B cell (primary cell): ENCODE measurements around the gene PDZD4. TPM values are rescaled to one million over a fixed set of nuclear protein-coding genes. Genes with fewer than 3 reads are reported as not detected.

Experiments used
- ATAC-seq: fragments of 200-7000 bp; cut with Tn5 transposase; one replicate; pipeline ENCODE4 v1.10.0; 2021; ENCODE audit warnings: low read depth, mild to moderate bottlenecking, moderate number of reproducible peaks, moderate library complexity
- CTCF ChIA-PET: fragments of 350-600 bp; sonication (Branson Sonifier 250); formaldehyde crosslinking; loops from one replicate; lab custom pipeline; 2021; ENCODE audit warnings: antibody characterized with exemption, inconsistent platforms; lab: Charles Lee
- POLR2A ChIA-PET: fragments of 350-600 bp; sonication (Branson Sonifier 250); formaldehyde crosslinking; loops from one replicate; lab custom pipeline; 2021; ENCODE audit warnings: antibody characterized with exemption; lab: Charles Lee
- DNase-seq: peaks from one replicate; pipeline ENCODE4 v3.0.0; 2013
- H2AFZ ChIP-seq: 2 replicates; pipeline ENCODE4 v1.6.1; 2012; ENCODE audit warnings: mild to moderate bottlenecking, low read depth, low read length; ENCODE audit not compliant: insufficient read depth, poor library complexity, severe bottlenecking
- H3K27ac ChIP-seq, 2 donors: 1 replicate in 1 of 2; 2 replicates in 1 of 2; pipeline ENCODE4 v1.5.1; 2012 to 2013; ENCODE audit warnings: low read length in 2 of 2, mild to moderate bottlenecking in 2 of 2, moderate library complexity in 1 of 2
- H3K27me3 ChIP-seq, 4 experiments: fragments of 200-600 bp in 1 of 4; sonication (generic) in 1 of 4; replicated peaks in 1 of 4; 1 replicate in 2 of 4; 2 replicates in 2 of 4; pipeline versions ENCODE4 v1.6.1 to v1.7.0; 2013 to 2016; ENCODE audit warnings: low read length in 3 of 4, mild to moderate bottlenecking in 2 of 4, mixed read lengths in 1 of 4, moderate library complexity in 1 of 4; ENCODE audit not compliant: insufficient read depth in 4 of 4, control insufficient read depth in 3 of 4; ENCODE audit errors: control extremely low read depth in 1 of 4
- H3K36me3 ChIP-seq, 2 experiments: replicated peaks in 1 of 2; 1 replicate in 1 of 2; 2 replicates in 1 of 2; pipeline versions ENCODE4 v1.6.1 to v1.7.1; 2013; ENCODE audit warnings: low read length in 1 of 2; ENCODE audit not compliant: insufficient read depth in 2 of 2, control insufficient read depth in 1 of 2; ENCODE audit errors: control extremely low read depth in 1 of 2, extremely low read depth in 1 of 2
- H3K4me1 ChIP-seq, 2 donors: fragments of 200-600 bp in 1 of 2; sonication (generic) in 1 of 2; 1 replicate in 1 of 2; 2 replicates in 1 of 2; pipeline versions ENCODE4 v1.5.1 to v1.6.1; 2013 to 2017; ENCODE audit warnings: low read length in 2 of 2; ENCODE audit not compliant: control insufficient read depth in 2 of 2, insufficient read depth in 2 of 2
- H3K4me2 ChIP-seq: replicated peaks from 2 replicates; pipeline ENCODE3; 2012; ENCODE audit warnings: mild to moderate bottlenecking, low read depth, low read length; ENCODE audit not compliant: poor library complexity, severe bottlenecking
- H3K4me3 ChIP-seq, 5 experiments: fragments of 200-600 bp in 1 of 5; sonication (generic) in 1 of 5; 1 replicate in 3 of 5; 2 replicates in 2 of 5; pipeline versions ENCODE4 v1.5.1 to v1.7.0; 2011 to 2016; ENCODE audit warnings: low read length in 4 of 5, mild to moderate bottlenecking in 4 of 5, low read depth in 2 of 5, control low read depth in 1 of 5, moderate library complexity in 1 of 5; ENCODE audit not compliant: insufficient read depth in 1 of 5; ENCODE audit errors: control extremely low read depth in 1 of 5, extremely low read depth in 1 of 5
- H3K79me2 ChIP-seq: fragments of 200-600 bp; sonication (generic); one replicate; pipeline ENCODE4 v1.6.0; 2016; ENCODE audit warnings: low read length; ENCODE audit not compliant: control insufficient read depth, insufficient read depth
- H3K9ac ChIP-seq: fragments of 200-600 bp; sonication (generic); 2 replicates; pipeline ENCODE4 v1.6.1; 2017; ENCODE audit warnings: mild to moderate bottlenecking, low read length, moderate library complexity
- H3K9me3 ChIP-seq, 3 donors: one replicate each; pipeline versions ENCODE4 v1.6.1 to v1.7.1; 2013; ENCODE audit warnings: low read length in 2 of 3; ENCODE audit not compliant: control insufficient read depth in 2 of 3, insufficient read depth in 1 of 3; ENCODE audit errors: control extremely low read depth in 1 of 3
- H4K20me1 ChIP-seq: 2 replicates; pipeline ENCODE4 v1.6.0; 2012; ENCODE audit warnings: mild to moderate bottlenecking, low read length; ENCODE audit not compliant: insufficient read depth, control insufficient read depth, poor library complexity, severe bottlenecking
- H3K27ac Mint-ChIP-seq: one replicate; pipeline ENCODE4 v1.8.0; 2021; ENCODE audit warnings: mixed read lengths
- H3K27me3 Mint-ChIP-seq: one replicate; pipeline ENCODE4 v1.8.0; 2021; ENCODE audit warnings: mixed read lengths
- H3K4me1 Mint-ChIP-seq: one replicate; pipeline ENCODE4 v1.8.0; 2021; ENCODE audit warnings: mixed read lengths
- H3K4me3 Mint-ChIP-seq: one replicate; pipeline ENCODE4 v1.8.0; 2021; ENCODE audit warnings: mixed read lengths
- H3K9me3 Mint-ChIP-seq: one replicate; pipeline ENCODE4 v1.8.0; 2022; ENCODE audit warnings: mixed read lengths; ENCODE audit not compliant: insufficient read depth
- EZH2 ChIP-seq: IDR thresholded peaks from 2 replicates; pipeline ENCODE4 v1.6.1; 2012; ENCODE audit warnings: borderline replicate concordance, low read depth, mild to moderate bottlenecking, moderate library complexity, low read length; ENCODE audit not compliant: insufficient read depth, poor library complexity, severe bottlenecking
- WGBS: methylation state at CpG from one replicate; pipeline ENCODE4 v1.1.5; 2013; ENCODE audit warnings: missing lambda C conversion rate; ENCODE audit not compliant: insufficient coverage; 5-methylcytosine and 5-hydroxymethylcytosine counted together
- intact Hi-C: fragments of 100-400 bp; cut with micrococcal nuclease; formaldehyde crosslinking; loops from one replicate; pipeline ENCODE4 v1.10.0; 2022
- polyA plus RNA-seq: library from polyadenylated mRNA; depleted of rRNA; stranded (reverse); fragments of >200 nt; gene quantifications from 2 replicates; pipeline ENCODE4 v1.2.3, GENCODE V29; 2012
- total RNA-seq, 2 donors: library from RNA; stranded (reverse); fragments of 120-200 nt in 1 of 2; gene quantifications; 1 replicate in 1 of 2; 2 replicates in 1 of 2; pipeline versions ENCODE4 v1.2.3 to v1.2.4, GENCODE V29; 2013 to 2022
- TF ChIP-seq, protein P1 (sequence below): fragments of 200-600 bp; IDR thresholded peaks from one replicate; pipeline ENCODE4 v1.8.0; 2022; ENCODE audit warnings: antibody characterized with exemption, mild to moderate bottlenecking

The PDZD4 gene
- total and polyA plus RNA-seq, 2 donors (not counting 1 experiment from before 2014, with no cell fraction given) = 0.36 TPM; not detected in 1

DNA sequence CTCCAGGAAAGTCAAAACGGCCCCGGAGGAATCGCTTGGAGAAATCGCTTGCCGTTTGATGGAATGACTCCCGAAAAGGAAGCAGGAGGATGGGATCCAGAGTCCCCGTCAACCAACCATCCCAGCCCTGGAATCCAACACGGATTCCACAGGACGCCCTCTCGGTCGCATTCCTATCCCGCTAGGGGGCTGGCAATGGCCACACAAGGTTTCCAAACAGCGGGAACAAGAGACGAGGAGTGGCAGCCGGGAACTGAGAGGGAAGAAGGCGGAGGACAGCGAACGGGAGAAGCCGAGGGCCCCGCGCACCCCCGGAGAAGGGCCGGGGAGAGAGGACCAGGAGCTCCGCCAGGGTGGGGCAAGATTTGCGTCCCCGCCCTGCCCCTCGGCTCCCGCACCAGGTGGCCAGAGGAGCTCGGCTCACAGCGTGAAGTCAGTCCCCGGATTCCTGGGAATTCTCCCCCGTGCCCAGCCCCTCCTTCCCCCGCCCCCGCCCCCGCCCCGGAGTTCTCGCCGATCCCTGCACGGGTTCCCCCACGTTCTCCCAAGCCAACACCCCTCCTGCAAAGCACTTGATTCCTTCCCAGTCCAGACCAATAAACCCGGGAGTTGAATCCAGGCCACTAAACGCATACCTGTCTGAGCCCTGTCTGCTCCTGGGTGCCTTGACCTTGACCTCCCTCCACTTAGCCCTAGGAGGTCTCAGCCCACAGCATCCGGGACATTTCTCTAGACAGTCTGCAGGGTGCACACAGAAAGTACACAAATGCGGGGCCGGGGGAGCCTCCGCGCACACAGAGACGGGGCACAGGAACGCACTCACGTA, 1.4 kb downstream of the PDZD4 start:
- Histone ChIP-seq H3K9me3 (peaks cover 0 to 9% (median 0%) of the 10 kb centered on the region in 3 donors), H3K4me3 (peak overlapping the region in 3 of 5 experiments; percentile 29 to 54 (median 38)), H2AFZ (no peak overlapping the region), H3K36me3 (no peaks in the 10 kb centered on the region), H3K27ac (no peak overlapping the region), H3K79me2 (no peaks in the 10 kb centered on the region), H3K9ac (peak overlapping the region; percentile 43), H3K4me2 (peak overlapping the region; percentile 81), H3K27me3 (peaks cover 0 to 46% (median 11%) of the 10 kb centered on the region in 4 experiments), H4K20me1 (no peaks in the 10 kb centered on the region), H3K4me1 (peaks cover 7 to 16% of the 10 kb centered on the region in 2 donors)
- Mint-ChIP-seq H3K27me3 (peaks cover 36% of the 10 kb centered on the region), H3K9me3 (no peaks in the 10 kb centered on the region), H3K4me1 (peaks cover 5% of the 10 kb centered on the region), H3K27ac (no peak overlapping the region), H3K4me3 (peak overlapping the region; percentile 78)
- TF ChIP-seq, protein P1, sequence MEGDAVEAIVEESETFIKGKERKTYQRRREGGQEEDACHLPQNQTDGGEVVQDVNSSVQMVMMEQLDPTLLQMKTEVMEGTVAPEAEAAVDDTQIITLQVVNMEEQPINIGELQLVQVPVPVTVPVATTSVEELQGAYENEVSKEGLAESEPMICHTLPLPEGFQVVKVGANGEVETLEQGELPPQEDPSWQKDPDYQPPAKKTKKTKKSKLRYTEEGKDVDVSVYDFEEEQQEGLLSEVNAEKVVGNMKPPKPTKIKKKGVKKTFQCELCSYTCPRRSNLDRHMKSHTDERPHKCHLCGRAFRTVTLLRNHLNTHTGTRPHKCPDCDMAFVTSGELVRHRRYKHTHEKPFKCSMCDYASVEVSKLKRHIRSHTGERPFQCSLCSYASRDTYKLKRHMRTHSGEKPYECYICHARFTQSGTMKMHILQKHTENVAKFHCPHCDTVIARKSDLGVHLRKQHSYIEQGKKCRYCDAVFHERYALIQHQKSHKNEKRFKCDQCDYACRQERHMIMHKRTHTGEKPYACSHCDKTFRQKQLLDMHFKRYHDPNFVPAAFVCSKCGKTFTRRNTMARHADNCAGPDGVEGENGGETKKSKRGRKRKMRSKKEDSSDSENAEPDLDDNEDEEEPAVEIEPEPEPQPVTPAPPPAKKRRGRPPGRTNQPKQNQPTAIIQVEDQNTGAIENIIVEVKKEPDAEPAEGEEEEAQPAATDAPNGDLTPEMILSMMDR = no peak
- TF ChIP-seq EZH2 = no peak
- ChIA-PET POLR2A (no interaction called here), CTCF (no interaction called here)
- peak; percentile 21 for ATAC-seq
- no peak for DNase-seq
- 12% methylated on average over 26 of the region's 50 CpGs for WGBS
- intact Hi-C loops = no loop called here

DNA sequence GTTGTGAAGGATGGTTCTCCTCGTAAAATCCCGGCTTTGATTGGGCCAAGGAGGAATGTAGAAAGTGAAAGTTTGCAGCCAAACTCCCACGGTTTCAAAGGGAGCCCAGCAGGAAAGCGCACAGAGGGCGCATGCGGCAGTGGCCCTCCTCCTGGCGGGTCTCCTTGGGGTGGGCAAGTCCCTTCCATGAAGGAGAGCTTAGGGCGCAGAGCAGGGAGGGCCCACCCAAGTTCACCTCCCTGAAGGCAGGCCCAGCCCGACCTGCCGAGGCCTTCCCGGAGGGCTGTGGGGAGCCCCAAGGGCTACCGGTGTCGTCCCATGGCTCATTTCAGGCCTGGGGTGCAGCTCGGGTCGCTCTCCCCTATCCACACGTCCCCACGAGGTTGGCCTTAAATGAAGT, 2.0 kb downstream of the PDZD4 start:
- H3K4me1 ChIP-seq = peaks cover 7 to 16% of the 10 kb centered on the region in 2 donors
- intact Hi-C loops = no loop called here
- Mint-ChIP-seq H3K9me3 (no peaks in the 10 kb centered on the region), H3K27ac (no peak overlapping the region), H3K27me3 (peaks cover 39% of the 10 kb centered on the region), H3K4me1 (peaks cover 5% of the 10 kb centered on the region), H3K4me3 (peak overlapping the region; percentile 34)
- no peak overlapping the region for H3K4me2 ChIP-seq
- ATAC-seq (no peak), DNase-seq (no peak)
- 85% methylated on average over 5 of the region's 17 CpGs for WGBS
- H3K4me3 ChIP-seq = no peak overlapping the region
- no peaks in the 10 kb centered on the region for H4K20me1 ChIP-seq
- no peak overlapping the region for H2AFZ ChIP-seq
- POLR2A ChIA-PET = no interaction called here
- no peaks in the 10 kb centered on the region for H3K79me2 ChIP-seq
- CTCF ChIA-PET = no interaction called here
- H3K9ac ChIP-seq = no peak overlapping the region
- no peak overlapping the region for H3K27ac ChIP-seq
- peaks cover 0 to 9% (median 0%) of the 10 kb centered on the region in 3 donors for H3K9me3 ChIP-seq
- peaks cover 0 to 46% (median 11%) of the 10 kb centered on the region in 4 experiments for H3K27me3 ChIP-seq
- TF ChIP-seq, protein P1 = no peak
- TF ChIP-seq EZH2 = no peak
- H3K36me3 ChIP-seq = no peaks in the 10 kb centered on the region
